Measurements from ENCODE around the gene RPLP1. TPM values are rescaled to one million over a fixed set of nuclear protein-coding genes. Genes with fewer than 3 reads are reported as not detected.

The RPLP1 gene
- total and polyA plus RNA-seq, 8 donors = 578 to 1,123 (median 736) TPM

DNA sequence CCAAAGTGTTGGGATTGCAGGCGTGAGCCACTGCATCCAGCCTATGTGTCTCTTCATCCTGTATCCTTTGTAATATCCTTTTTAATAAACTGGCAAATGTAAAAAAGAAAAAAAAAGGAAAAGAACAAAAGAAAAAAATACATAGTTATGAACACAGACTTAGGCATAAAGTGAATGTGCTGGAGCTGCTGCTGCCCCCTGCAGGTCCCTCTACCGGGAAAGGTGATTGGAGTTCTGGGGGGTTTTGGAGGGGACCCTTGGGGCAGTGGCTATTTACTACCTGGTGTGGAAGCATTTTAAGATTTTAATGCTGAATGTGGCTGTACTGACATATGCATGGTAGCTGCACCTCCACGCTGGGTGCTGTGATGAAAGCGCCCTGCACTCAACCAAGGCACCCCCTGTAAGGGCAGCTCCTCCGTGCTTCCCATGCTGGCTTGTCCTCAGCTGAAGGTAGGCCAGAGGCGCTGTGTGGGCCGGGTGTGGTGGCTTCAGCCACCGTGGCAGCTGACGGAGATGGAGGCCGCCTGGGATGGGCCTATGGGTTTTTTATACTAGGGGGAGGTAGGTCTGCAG is 49.9 kb downstream of the RPLP1 start:
- no peaks in the 10 kb centered on the region for H3K9me3 ChIP-seq
- ATAC-seq (no peak), DNase-seq (no peak), FAIRE-seq (no peak)
- intact Hi-C loops (cut with DNase I) = no loop called here
- 77 to 85% methylated on average over 10 of the region's 10 CpGs for WGBS, 2 donors
- H3K27ac ChIP-seq = no peak overlapping the region
- H3K4me1 ChIP-seq = no peaks in the 10 kb centered on the region
- no peaks in the 10 kb centered on the region for H3K36me3 ChIP-seq
- H3K4me3 ChIP-seq = no peak overlapping the region
- H3K27me3 ChIP-seq = no peaks in the 10 kb centered on the region
- TF ChIP-seq, protein P1, sequence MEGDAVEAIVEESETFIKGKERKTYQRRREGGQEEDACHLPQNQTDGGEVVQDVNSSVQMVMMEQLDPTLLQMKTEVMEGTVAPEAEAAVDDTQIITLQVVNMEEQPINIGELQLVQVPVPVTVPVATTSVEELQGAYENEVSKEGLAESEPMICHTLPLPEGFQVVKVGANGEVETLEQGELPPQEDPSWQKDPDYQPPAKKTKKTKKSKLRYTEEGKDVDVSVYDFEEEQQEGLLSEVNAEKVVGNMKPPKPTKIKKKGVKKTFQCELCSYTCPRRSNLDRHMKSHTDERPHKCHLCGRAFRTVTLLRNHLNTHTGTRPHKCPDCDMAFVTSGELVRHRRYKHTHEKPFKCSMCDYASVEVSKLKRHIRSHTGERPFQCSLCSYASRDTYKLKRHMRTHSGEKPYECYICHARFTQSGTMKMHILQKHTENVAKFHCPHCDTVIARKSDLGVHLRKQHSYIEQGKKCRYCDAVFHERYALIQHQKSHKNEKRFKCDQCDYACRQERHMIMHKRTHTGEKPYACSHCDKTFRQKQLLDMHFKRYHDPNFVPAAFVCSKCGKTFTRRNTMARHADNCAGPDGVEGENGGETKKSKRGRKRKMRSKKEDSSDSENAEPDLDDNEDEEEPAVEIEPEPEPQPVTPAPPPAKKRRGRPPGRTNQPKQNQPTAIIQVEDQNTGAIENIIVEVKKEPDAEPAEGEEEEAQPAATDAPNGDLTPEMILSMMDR (IDR thresholded peaks at IDR 0.05) = no peak

DNA sequence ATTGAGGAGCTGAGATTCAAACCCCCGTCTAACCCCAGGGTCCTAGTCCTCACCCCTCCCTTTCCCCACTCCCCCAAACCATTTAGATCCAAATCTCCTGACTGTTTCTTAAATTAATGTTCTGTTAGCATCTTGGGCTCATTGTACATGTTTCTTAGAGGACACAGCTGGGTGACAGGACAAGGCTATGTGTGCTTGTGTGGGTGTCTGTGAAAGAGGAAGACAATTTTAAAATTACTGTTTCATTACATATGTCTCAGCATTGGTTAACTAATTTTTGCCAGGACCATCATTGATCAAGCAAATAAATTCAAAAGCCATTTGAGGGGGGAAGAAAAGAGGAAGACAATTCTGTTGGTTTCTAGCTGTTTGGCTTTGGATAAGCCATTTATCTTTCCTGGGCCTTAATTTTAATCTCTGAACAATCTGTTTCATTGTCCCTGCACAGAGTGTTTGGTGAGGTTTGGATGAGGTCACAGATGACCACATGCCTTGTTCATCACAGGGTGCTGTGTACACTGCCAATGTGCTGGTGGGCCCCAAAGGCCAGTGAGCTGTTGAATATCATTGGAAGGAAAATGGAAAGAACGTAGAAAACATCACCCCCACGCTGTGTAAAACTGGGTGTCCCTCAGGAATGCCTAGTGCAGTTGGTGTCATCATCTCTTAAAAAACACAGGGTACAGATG is 51.9 kb downstream of the RPLP1 start:
- H3K4me1 ChIP-seq = no peaks in the 10 kb centered on the region
- H3K27me3 ChIP-seq = no peaks in the 10 kb centered on the region
- 61 to 64% methylated on average over 3 of the region's 3 CpGs for WGBS, 2 donors
- TF ChIP-seq, protein P1 (IDR thresholded peaks at IDR 0.05) = no peak
- DNase-seq (no peak), ATAC-seq (peak in 1 of 4 donors; percentile 44), FAIRE-seq (no peak)
- no peak overlapping the region for H3K4me3 ChIP-seq
- intact Hi-C loops (cut with DNase I) = no loop called here
- H3K27ac ChIP-seq = no peak overlapping the region
- no peaks in the 10 kb centered on the region for H3K9me3 ChIP-seq
- no peaks in the 10 kb centered on the region for H3K36me3 ChIP-seq

Other genes with a start within 250 kb of the RPLP1 start
- gene PAQR5, start 153.9 kb upstream of the RPLP1 start, total RNA-seq = 1 to 10 TPM; 5.2 to 9.4 (median 6.6) TPM
- gene PAQR5, start 153.9 kb upstream of the RPLP1 start, polyA plus RNA-seq = 1 to 10 TPM; 5.7 to 6.3 TPM
- gene KIF23, start 38.5 kb upstream of the RPLP1 start, total RNA-seq = 1 to 10 TPM in 2 of 6 donors, under 1 TPM in 4; 0.19 to 2.0 (median 0.82) TPM
- 1 to 10 TPM in 1 of 2 donors, under 1 TPM in 1; 0.91 to 2.0 TPM for gene KIF23, start 38.5 kb upstream of the RPLP1 start, polyA plus RNA-seq